Smooth muscle cell (in vitro differentiated cells): ENCODE results near the gene FMR1. TPM values are rescaled to one million over a fixed set of nuclear protein-coding genes. Genes with fewer than 3 reads are reported as not detected.

ENCODE experiments used
- DNase-seq: peaks from one replicate; lab custom pipeline; 2025; ENCODE audit not compliant: unreplicated experiment; lab: John Stamatoyannopoulos, UW
- H2AFZ ChIP-seq: fragments of 200-600 bp; sonication (generic); 2 replicates; pipeline ENCODE4 v1.6.0; 2016; ENCODE audit warnings: antibody characterized with exemption, low read depth, mild to moderate bottlenecking
- H3F3A ChIP-seq: fragments of 200-600 bp; sonication (generic); 2 replicates; pipeline ENCODE4 v1.6.0; 2017; ENCODE audit warnings: antibody characterized with exemption, low read depth
- H3K27ac ChIP-seq: fragments of 200-600 bp; sonication (generic); 2 replicates; pipeline ENCODE4 v1.5.1; 2016; ENCODE audit warnings: low read depth, mild to moderate bottlenecking
- H3K27me3 ChIP-seq: fragments of 200-600 bp; sonication (generic); 2 replicates; pipeline ENCODE4 v1.6.1; 2016; ENCODE audit warnings: low read depth, mild to moderate bottlenecking
- H3K36me3 ChIP-seq: fragments of 200-600 bp; sonication (generic); 2 replicates; pipeline ENCODE4 v1.5.1; 2016; ENCODE audit warnings: low read depth
- H3K4me1 ChIP-seq: fragments of 200-600 bp; sonication (generic); 2 replicates; pipeline ENCODE4 v1.5.1; 2016; ENCODE audit warnings: low read depth
- H3K4me2 ChIP-seq: fragments of 200-600 bp; sonication (generic); 2 replicates; pipeline ENCODE4 v1.6.0; 2016; ENCODE audit warnings: mild to moderate bottlenecking
- H3K4me3 ChIP-seq: fragments of 200-600 bp; sonication (generic); 2 replicates; pipeline ENCODE4 v1.5.1; 2016; ENCODE audit warnings: mild to moderate bottlenecking
- H3K79me2 ChIP-seq: fragments of 200-600 bp; sonication (generic); 2 replicates; pipeline ENCODE4 v1.6.0; 2016; ENCODE audit warnings: low read depth, mild to moderate bottlenecking
- H3K9ac ChIP-seq: fragments of 200-600 bp; sonication (generic); 2 replicates; pipeline ENCODE4 v1.6.0; 2016; ENCODE audit warnings: low read depth
- H3K9me3 ChIP-seq: fragments of 200-600 bp; sonication (generic); replicated peaks from 2 replicates; pipeline ENCODE4 v1.5.1; 2016; ENCODE audit warnings: low read depth
- H4K20me1 ChIP-seq: fragments of 200-600 bp; sonication (generic); 2 replicates; pipeline ENCODE4 v1.6.0; 2016; ENCODE audit warnings: low read depth
- WGBS: methylation state at CpG from one replicate; pipeline ENCODE4 v1.1.7; 2016; ENCODE audit warnings: low lambda C conversion rate; 5-methylcytosine and 5-hydroxymethylcytosine counted together
- polyA plus RNA-seq: library from polyadenylated mRNA; unstranded; fragments of >200 nt; fragmentation: Nextera tagmentation; extraction: Ambion mirVana; gene quantifications from 2 replicates; pipeline ENCODE4 v1.2.1, GENCODE V29; 2016
- total RNA-seq: library from RNA; depleted of rRNA; stranded (reverse); fragments of >200 nt; gene quantifications from 2 replicates; pipeline ENCODE4 v1.2.3, GENCODE V29; 2014
- TF ChIP-seq, protein P1 (sequence below): fragments of 200-600 bp; sonication (generic); IDR thresholded peaks from 2 replicates; pipeline ENCODE4 v1.5.1; 2017; ENCODE audit warnings: borderline replicate concordance, mild to moderate bottlenecking, antibody characterized with exemption; ENCODE audit not compliant: insufficient read depth, poor library complexity, severe bottlenecking

Gene FMR1
- total and polyA plus RNA-seq, 2 experiments from 2014 or later: 13.9 to 52.2 TPM

DNA sequence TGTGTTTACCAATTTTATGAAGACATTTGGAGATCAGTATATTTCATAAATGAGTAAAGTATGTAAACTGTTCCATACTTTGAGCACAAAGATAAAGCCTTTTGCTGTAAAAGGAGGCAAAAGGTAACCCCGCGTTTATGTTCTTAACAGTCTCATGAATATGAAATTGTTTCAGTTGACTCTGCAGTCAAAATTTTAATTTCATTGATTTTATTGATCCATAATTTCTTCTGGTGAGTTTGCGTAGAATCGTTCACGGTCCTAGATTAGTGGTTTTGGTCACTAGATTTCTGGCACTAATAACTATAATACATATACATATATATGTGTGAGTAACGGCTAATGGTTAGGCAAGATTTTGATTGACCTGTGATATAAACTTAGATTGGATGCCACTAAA is 1.9 kb downstream of the FMR1 start:
- WGBS: 77% methylated on average over 6 of the region's 6 CpGs
- Histone ChIP-seq H3K9me3 (no peaks in the 10 kb centered on the region), H3K4me3 (peak overlapping the region; percentile 77), H3K4me2 (peak overlapping the region; percentile 80), H3K36me3 (no peaks in the 10 kb centered on the region), H3K27me3 (no peaks in the 10 kb centered on the region), H3K9ac (peak overlapping the region; percentile 43), H3K27ac (no peak overlapping the region), H3K79me2 (peaks cover 57% of the 10 kb centered on the region), H3K4me1 (no peaks in the 10 kb centered on the region), H2AFZ (no peak overlapping the region), H3F3A (no peaks in the 10 kb centered on the region), H4K20me1 (peaks cover 60% of the 10 kb centered on the region)
- TF ChIP-seq, protein P1, sequence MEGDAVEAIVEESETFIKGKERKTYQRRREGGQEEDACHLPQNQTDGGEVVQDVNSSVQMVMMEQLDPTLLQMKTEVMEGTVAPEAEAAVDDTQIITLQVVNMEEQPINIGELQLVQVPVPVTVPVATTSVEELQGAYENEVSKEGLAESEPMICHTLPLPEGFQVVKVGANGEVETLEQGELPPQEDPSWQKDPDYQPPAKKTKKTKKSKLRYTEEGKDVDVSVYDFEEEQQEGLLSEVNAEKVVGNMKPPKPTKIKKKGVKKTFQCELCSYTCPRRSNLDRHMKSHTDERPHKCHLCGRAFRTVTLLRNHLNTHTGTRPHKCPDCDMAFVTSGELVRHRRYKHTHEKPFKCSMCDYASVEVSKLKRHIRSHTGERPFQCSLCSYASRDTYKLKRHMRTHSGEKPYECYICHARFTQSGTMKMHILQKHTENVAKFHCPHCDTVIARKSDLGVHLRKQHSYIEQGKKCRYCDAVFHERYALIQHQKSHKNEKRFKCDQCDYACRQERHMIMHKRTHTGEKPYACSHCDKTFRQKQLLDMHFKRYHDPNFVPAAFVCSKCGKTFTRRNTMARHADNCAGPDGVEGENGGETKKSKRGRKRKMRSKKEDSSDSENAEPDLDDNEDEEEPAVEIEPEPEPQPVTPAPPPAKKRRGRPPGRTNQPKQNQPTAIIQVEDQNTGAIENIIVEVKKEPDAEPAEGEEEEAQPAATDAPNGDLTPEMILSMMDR: no peak
- no peak for DNase-seq

GRCh38 chrX:147914591-147914990 is 2.9 kb downstream of the FMR1 start:
- DNase-seq: no peak
- H3K4me3 ChIP-seq: peak overlapping the region; percentile 77

GRCh38 chrX:147916375-147916968 is 4.8 kb downstream of the FMR1 start:
- no peak overlapping the region for H3K4me2 ChIP-seq
- WGBS: 69% methylated on average over 6 of the region's 6 CpGs
- no peaks in the 10 kb centered on the region for H3K4me1 ChIP-seq
- no peak for DNase-seq
- no peaks in the 10 kb centered on the region for H3F3A ChIP-seq
- TF ChIP-seq, protein P1: no peak
- H2AFZ ChIP-seq: no peak overlapping the region
- no peaks in the 10 kb centered on the region for H3K9me3 ChIP-seq
- no peak overlapping the region for H3K27ac ChIP-seq
- H3K9ac ChIP-seq: no peak overlapping the region
- H3K79me2 ChIP-seq: peaks cover 81% of the 10 kb centered on the region
- no peaks in the 10 kb centered on the region for H3K27me3 ChIP-seq
- no peaks in the 10 kb centered on the region for H3K36me3 ChIP-seq
- H3K4me3 ChIP-seq: no peak overlapping the region
- peaks cover 88% of the 10 kb centered on the region for H4K20me1 ChIP-seq

More at GRCh38 chrX:147914591-147914990, 2.9 kb downstream of the FMR1 start:
- no peaks in the 10 kb centered on the region for H3K9me3 ChIP-seq
- no peaks in the 10 kb centered on the region for H3K36me3 ChIP-seq
- H3K4me1 ChIP-seq: no peaks in the 10 kb centered on the region
- H3K27ac ChIP-seq: no peak overlapping the region
- no peak overlapping the region for H2AFZ ChIP-seq
- TF ChIP-seq, protein P1: no peak
- H3K4me2 ChIP-seq: peak overlapping the region; percentile 80
- H3K9ac ChIP-seq: no peak overlapping the region
- H4K20me1 ChIP-seq: peaks cover 71% of the 10 kb centered on the region
- 60% methylated on average over 3 of the region's 3 CpGs for WGBS
- peaks cover 67% of the 10 kb centered on the region for H3K79me2 ChIP-seq
- no peaks in the 10 kb centered on the region for H3K27me3 ChIP-seq
- H3F3A ChIP-seq: no peaks in the 10 kb centered on the region
